NCI-H2107 treated with DMSO at 0.1 percent for 48 hours (cell line): ENCODE measurements around the gene RFX3.

Source experiments
- DNase-seq: peaks from one replicate; lab custom pipeline; 2025; ENCODE audit not compliant: unreplicated experiment; lab: John Stamatoyannopoulos, UW

Gene RFX3

DNA sequence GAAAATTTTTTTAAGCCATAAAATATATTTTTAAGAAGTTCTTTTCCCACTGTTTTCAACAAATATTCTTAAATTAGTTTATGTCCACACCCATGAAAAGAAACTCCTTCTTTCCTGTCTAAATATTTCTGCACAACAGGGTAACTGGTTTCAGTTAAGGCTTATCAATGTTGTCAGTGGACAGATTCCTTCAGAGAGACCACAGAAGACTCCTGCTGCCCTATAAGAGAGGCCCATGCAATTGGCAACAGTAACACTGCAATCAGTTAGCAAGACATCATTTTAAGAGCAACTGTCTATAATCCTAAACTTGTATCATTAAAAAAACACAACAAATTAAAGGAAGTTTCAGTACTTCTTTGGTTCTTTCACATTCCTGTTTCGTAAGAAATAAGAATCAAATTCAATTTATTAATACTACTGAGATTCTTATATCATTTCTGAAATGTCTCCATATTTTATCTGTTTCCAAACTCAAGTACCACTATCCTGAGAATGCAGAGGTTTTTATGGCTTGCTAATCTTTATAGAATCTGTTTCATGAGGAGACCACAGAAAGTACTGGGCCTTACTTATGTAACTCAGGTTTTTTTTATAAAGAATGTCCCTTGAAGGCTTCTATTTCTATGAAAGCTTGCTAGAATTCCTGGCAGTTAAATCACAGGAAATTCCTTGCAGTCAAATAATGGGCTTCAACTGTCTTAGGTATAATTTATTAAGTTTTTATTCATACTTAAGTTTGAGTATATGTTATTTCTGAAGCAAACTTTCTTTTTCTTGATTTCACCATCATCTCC lies 240.2 kb downstream of the RFX3 start:
- DNase-seq = no peak

DNA sequence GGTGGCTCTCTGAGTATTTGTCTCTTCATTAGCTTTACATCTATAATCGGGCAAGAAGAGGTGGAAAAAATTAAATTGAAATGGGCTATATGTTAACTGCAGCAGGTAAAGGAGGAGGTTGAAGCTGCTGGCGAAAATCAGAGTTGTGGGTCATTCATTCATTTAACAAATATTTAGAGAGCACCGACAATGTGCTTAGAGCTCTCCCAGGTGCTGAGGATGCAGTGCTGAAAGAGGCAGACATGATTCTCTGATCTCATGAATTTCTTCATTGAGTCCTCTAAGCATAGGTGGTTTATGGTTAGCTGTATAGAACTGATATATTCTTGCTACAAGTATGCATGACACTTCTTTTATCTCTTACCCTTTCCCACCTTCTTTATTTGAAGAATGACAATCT lies 243.4 kb downstream of the RFX3 start:
- DNase-seq = no peak

DNA sequence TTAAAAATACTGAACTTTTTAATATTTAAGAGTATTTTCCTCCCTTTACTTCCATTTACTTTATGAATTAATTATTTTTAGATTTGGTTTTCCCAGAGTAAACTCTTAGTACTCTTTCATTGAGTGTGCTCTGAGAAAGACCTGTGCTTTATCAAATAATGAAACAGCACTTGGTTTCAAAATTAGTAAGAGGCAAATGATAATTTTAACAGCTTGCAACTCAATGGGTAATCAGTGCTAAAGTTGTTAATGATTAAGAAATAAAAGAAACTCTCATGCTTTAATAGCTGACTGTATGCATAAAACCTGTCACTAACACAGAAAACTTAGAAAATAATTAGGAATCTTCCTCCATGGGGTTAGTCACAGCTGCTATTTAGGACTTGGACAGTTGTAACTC lies 244.4 kb downstream of the RFX3 start:
- no peak for DNase-seq

DNA sequence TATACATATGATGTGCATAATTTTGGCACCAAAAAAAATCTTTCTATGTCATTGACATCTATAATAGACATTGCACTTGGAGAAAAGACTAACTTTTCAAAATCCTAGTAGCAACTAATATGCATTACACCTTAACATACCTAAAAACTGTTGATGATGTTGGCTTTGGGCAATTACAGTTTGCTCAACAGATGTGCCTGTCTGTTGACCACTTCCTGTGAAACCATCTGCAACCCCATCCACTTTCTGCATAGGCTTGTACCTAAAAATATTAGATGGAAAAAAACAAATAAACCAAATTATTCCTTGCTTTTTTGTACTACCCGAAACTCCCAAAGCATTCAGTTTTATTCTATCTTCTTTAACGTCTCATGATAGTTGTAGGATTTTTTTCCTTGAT lies 248.6 kb downstream of the RFX3 start:
- no peak for DNase-seq

DNA sequence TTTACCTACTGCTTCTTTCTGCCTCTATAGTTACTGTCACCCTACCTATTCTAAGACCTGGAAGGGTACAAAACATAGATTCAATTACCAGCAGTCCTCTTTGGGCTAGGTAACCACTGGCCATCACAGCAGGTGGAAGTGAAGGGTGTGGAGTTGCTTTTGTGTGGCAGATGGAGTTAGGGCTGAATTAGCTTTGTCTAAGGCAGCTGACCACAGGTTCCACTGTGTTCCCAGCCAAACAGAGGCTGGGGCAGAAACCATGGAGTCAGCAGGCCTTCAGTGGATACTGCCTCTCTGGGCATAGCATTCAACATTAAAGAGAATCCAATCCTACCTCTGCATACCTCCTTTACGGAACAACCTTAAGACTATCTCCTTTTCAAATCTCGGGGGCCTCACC lies 254.2 kb downstream of the RFX3 start:
- DNase-seq = no peak

DNA sequence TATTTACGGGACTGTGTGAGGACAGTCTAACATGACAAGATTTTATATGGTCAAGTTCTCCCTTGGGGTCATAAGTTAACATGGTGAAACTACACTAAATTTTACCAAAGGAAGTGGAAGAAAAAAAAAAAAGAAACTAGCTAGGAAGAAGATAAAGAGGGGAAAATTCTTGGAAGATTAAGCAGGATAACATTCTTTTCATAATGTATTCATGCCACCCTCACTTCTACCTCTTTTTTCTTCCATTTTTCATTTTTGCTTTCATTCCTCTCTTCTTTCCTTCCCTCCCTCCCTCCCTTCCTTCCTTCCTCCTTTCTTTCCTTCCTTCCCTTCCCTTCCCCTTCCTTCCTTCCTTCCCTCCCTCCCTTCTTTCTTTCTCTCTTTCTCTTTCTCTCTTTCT lies 254.6 kb downstream of the RFX3 start:
- no peak for DNase-seq

DNA sequence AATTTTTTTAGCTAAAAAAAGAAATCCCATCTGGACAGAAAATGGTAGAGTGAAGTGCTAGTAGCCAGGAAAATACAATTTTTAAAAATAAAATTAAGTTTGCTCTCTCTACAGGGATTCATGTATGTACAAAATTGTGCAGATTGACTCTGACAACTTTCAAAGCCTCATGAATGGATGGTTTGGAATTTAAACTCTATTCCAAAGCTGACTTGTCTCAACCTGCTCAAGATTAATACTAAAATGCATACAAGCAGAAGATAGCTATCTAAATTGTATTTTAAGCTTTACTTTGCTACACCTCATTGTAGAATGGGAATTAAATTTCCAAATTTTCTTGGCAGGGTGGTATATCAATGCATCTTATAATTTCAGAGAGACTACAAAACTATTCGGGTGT lies 257.6 kb downstream of the RFX3 start:
- no peak for DNase-seq

DNA sequence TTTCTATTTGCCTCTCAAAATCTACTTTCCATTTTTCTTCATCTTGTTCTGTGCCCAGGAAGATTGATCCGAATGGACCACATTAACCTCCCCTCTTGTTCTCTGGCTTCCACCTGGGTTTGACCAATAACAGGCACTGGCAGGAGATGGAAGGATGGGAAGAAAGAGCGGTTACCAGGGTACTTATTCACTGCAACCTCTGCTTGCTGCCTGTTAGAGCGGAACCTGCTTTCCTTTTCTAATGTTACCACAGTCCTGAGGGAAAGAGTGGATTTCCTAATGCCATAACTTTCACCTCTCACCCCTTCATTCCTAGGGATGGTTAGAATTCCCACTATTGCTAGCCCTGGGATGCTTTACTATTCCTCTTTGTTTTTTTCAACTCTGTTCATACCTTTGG lies 262.1 kb downstream of the RFX3 start:
- no peak for DNase-seq

DNA sequence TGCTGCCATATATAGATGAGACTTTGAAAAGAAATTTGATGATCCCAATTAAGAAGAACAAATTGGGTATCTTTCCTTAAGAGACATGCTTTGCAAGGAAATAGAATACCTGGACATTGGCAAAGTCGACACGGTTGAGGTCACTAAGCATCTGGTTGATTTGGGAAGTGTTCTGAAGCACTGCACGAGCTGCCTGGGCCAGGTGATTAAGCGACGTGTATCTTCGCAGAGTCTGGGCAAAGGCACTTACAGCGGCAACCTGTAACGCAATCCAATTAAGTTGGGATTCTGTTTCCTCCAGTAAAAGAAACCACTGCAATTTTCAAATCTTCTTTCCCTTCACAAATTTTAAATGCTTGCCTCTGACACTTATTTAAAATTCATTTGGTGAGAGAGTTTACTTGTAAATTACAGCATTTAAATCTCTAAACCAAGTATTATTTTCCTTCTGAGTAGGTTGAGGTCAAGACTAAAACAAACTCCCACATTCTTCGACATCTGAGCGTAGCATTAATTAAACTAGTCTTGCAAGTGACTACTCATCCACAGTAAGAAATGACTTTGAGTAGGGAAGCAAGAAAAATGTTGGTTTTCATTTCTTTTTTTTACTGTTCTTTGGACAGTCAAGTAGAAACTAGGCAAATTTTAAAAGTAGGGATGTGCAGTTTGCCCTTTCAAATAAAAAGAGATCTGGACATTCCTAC lies 262.8 kb downstream of the RFX3 start:
- no peak for DNase-seq

DNA sequence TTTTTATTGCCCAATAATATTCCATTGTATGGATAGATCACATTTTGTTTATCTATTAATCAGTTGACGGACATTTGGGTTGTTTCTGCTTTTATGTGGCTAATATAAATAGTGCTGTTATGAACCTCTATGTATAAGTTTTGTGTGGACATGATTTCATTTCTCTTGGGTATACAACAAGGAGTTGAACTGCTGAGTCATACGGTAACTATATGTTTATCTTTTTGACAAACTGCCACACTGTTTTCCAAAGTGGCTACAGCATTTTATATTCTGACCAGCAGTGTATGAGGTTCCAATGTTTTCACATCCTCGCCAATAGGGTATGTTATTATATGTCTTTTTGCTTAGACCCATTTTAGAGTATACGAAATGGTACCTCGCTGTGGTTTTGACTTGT lies 264.3 kb downstream of the RFX3 start:
- no peak for DNase-seq

DNA sequence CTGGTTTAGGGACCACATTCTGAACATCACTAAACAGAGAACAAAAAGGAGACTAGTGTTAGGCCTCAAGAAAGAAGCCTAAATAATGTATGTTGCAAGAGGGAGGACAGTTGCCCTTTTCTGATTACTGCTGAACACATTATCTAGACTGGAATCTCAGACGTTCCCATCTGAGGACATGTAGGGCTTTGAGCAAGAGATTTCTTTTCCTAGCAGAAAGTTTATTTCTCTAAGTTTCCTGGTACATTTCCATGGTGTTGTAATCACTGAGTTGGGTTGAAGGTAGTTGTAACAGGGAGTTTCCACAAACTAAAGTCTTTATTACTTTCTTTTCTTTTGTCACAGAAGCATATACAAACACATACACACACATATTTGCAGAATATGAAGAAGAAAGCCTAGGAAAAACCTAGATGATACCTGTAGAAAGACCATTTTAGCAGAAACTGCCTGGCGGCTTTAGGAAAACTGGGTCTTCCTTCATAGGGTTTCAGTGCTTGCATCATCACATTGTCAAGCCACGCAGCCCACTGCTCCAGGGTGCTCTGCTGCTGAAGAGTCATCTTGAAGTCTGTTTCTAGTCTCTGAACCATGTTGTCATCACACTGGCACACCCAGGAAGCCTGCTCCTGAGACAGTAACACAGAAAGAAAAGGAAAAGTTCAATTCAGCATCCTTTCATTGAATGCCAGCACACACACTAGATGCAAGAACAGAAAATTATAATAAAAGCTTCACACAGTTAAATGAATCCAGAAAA lies 269.1 kb downstream of the RFX3 start:
- DNase-seq = no peak

DNA sequence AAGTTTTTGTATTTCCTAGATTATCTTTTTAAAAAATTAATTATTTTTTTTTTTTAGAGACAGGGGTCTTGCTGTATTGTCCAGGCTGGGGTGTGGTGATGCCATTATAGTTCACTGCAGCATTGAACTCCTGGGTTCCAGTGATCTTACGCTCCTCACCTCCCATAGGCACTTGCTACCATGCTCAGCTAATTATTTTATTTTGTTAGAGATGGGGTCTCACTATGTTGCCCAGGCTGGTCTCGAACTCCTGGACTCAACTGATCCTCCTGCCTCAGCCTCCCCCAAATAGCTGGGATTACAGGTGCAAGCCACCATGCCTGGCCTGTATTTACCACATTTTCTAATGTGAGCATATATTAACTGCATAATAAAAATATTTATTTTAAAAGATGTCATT lies 274.5 kb downstream of the RFX3 start:
- no peak for DNase-seq

DNA sequence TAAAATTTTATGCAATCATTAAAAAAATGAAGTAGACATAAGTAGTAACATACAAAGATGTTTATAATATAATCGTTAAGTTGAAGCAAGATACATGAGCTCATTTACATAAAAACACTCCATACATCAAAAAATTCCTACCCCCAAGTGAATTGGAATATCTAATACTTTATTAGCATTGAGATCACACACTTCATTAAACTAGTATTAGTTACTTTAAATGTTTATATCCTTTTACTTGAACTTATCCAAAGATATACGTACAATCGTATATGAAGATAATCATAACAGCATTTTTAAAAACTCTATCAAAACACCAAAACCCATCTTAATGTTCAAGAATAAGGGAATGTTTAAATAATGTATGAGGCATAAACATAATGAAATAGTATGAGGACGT lies 275.1 kb downstream of the RFX3 start:
- no peak for DNase-seq

DNA sequence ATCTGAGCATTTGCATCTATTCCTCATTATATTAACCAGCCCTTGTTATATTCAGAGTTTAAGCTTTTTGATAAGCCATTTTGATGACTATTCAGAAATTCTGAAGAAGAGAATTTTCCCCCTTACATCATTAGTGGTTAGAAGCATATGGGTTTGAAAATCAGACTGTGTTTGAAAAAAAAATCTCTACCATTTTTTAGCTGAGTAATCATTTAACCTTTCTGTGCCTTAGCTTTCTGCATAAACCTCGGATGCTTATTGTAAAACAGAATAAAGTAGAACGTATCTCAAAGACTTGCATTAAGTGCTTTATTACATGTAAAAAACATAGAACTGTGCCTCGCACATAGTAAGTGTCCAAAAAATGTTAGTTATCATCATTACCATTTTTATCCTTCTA lies 278.6 kb downstream of the RFX3 start:
- no peak for DNase-seq

DNA sequence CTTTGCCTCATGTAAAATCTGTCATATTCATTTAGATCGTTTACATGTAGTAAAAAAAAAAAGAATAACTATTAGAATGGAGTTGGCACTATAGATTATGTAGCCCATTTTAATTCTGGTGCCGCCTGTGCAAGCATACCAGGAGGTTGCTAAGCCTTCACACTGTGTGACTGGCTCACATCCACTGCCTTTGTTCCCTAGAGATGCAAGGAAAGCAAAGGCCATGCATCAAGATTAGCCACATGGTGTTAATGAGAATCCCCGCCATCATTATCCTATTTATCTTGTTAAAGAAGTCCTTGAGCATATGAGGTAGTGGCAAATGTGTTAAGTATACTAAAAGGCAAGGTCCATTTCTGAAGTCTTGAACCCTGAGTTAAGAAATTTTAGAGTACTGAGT lies 279.6 kb downstream of the RFX3 start:
- DNase-seq = no peak

DNA sequence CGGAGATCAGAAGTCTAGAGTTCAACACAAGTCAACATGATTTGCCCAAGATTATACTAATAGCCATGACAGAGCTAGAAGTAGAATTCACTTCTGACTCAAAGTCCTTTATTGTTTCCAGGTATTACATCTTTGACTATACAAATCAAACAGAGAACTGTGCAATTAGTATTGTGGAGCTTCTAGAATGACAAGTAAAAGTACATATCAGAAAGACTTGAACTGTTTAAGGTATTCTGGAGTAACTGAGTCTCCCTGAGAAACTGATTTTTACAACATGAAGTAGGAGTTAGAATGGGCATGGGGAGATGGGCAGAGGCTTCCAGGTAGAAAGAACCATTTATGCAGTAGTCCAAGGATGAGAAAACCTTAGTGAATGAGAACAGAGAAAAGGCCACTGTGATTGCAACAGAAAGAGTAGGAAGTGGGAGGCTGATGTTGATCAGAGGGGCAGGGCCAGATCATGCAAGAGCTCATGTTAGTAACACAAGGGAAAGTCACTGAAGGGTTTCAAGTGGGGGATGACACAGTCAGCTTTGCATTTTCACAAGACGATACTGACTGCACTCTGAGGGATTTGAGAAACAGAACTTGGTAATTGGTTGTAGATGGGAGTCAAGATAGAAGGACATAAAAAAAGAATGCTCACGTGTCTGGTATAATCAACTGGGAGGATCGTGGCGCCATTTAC lies 280.7 kb downstream of the RFX3 start:
- DNase-seq = no peak

DNA sequence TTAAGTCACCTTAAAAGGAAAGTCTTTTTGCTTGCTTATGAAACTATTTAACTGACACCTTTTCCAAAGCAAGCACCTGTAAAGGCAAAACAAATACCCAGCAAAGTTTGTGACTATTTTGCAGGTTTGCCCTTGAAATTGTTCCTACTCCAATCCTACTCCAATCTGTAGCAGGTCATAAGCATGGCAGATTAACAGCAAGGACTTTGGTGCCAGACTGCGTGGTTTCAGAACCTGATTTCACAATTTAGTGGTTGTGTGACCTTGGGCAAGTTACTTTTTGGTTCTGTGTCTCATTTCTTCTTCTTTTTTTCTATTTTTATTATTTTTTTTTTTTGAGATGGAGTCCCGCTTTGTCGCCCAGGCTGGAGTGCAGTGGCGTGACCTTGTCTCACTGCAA lies 282.1 kb downstream of the RFX3 start:
- no peak for DNase-seq

DNA sequence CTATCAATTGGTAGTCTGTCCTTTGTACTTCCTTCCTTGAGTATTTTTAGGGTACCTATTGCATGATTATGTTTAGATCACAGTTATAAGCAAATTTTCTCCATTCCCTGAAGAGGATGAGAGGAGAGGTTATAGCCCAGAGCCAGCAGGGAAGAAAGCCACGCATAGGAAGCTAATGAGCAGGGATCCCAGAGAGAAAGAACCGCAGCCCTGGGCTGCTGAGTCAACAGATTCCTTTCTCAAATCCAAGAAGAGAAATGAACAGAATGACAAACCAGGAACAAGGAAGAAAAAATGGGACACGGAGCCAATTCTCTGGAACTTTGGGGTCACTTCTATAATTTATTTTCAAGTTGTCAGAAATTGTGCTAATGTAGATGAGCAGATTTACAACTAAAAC lies 284.5 kb downstream of the RFX3 start:
- DNase-seq = no peak

DNA sequence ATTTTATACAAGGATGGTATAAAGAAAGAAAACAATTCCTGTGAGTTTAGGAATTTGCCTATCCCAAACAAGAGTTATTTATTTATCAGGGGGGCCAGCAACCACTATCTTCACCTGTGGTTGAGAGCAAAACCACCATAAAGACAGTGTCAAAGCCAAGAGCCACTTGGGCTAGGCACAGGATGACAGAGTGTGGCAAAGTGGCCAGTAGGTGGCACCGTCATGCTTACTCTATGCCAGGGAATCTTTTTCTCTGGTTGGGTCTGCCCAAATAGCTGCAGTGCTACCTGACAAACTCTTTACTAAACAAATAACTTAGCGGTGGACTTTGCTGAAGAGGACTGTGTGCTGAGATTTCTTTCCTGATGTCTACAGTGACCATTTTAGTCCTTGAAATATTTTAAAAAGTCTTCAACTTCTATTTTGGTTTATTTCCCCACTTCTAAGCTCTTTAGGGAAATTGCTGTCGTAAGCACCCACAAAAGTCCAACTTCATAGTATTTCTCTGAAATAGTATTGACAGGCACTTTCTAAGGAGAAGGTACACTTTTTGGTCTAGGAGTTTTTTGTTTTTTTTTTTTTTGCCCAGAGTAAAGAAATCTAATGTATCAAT lies 285.0 kb downstream of the RFX3 start:
- DNase-seq = no peak

DNA sequence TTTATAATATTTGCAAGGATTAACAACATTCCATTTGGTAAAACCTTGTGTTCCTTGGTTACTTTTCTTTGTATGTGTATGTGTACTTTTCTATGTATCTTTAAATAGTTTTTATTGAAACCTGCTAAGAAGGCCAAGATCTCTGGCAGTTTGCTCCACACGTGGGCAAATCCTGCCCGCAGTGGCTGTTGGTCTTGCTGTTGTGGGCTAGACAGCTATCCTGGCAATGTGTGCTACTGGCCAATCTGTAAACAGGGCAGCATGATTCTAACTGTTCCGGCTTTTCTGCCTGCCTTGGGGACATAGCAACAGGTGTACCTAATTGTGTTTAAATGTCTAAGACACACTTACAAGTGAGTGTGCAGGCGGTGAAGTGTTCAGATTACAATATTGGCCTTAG lies 286.6 kb downstream of the RFX3 start:
- no peak for DNase-seq

DNA sequence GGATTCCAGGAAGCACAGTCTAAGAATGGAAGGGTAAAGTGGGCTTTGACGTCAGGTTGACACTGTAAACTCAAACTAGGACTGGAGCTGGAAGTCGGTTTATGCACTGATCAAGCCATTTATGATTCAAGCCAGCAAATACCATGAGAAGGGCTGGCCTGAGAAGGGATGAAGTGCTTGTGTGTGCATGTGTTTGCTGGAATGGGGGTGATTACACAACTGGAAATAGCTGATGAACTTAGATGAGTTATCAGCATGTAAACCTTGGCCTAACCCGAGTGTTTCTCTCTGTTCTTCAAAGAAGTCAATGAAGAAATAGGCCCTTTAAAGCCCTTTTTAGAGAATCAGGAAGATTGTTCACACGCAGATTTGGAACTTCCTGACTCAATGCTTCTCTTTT lies 287.6 kb downstream of the RFX3 start:
- no peak for DNase-seq
